SK-N-SH (cell line): ENCODE results near the gene KMT2C. TPM values are rescaled to one million over a fixed set of nuclear protein-coding genes. Genes with fewer than 3 reads are reported as not detected.
A peak's percentile ranks its signal among the peaks of the same experiment; 100 is the strongest.
"Not testable (repeated sequence)": the region's sequence is repeated elsewhere in the genome, so short reads cannot be mapped to it uniquely, and the experiment has no call there.

ENCODE experiments used
- CTCF ChIA-PET: fragments of 300-600, 350-600 bp; formaldehyde crosslinking; extraction: SDS; loops from one replicate; lab custom pipeline; 2021; lab: Yijun Ruan, JAX
- POLR2A ChIA-PET: fragments of 350-600 bp; sonication (Branson Sonifier 250); formaldehyde crosslinking; extraction: SDS; loops from one replicate; lab custom pipeline; 2020; ENCODE audit warnings: antibody characterized with exemption, inconsistent platforms; lab: Yijun Ruan, JAX
- DNase-seq: peaks from one replicate; pipeline ENCODE4 v3.0.0; 2012
- H2AFZ ChIP-seq: fragments of 200-600 bp; sonication (generic); 2 replicates; pipeline ENCODE4 v1.8.1; 2016; ENCODE audit warnings: antibody characterized with exemption, mild to moderate bottlenecking, low read depth
- H3F3A ChIP-seq: fragments of 200-600 bp; sonication (generic); replicated peaks from 2 replicates; pipeline ENCODE3; 2016; ENCODE audit warnings: antibody characterized with exemption, mild to moderate bottlenecking; ENCODE audit not compliant: insufficient read depth
- H3K27ac ChIP-seq, 2 experiments: fragments of 200-500 bp in 1 of 2; fragments of 200-600 bp in 1 of 2; sonication (Bioruptor generic) in 1 of 2; sonication (generic), shearing (Covaris generic) in 1 of 2; 2 replicates each; pipeline versions ENCODE4 v1.5.1 to v1.6.1; 2014 to 2016; ENCODE audit warnings: low read depth in 2 of 2, inconsistent platforms in 1 of 2, low read length in 1 of 2, mild to moderate bottlenecking in 1 of 2, mixed read lengths in 1 of 2
- H3K27me3 ChIP-seq: fragments of 200-600 bp; sonication (generic), shearing (Covaris generic); 2 replicates; pipeline ENCODE4 v1.6.1; 2016; ENCODE audit warnings: mixed run types; ENCODE audit not compliant: insufficient read depth
- H3K36me3 ChIP-seq, 2 experiments: fragments of 200-500 bp in 1 of 2; fragments of 200-600 bp in 1 of 2; sonication (Bioruptor generic) in 1 of 2; sonication (generic) in 1 of 2; replicated peaks in 1 of 2; 2 replicates each; pipeline versions ENCODE3 to v1.5.1; 2014 to 2016; ENCODE audit warnings: low read length in 1 of 2, mild to moderate bottlenecking in 1 of 2; ENCODE audit not compliant: insufficient read depth in 2 of 2, control insufficient read depth in 1 of 2
- H3K4me1 ChIP-seq, 2 experiments: fragments of 200-500 bp in 1 of 2; fragments of 200-600 bp in 1 of 2; sonication (Bioruptor generic) in 1 of 2; sonication (generic), shearing (Covaris generic) in 1 of 2; 2 replicates each; pipeline versions ENCODE4 v1.5.1 to v1.6.1; 2014 to 2016; ENCODE audit warnings: low read depth in 1 of 2, low read length in 1 of 2, mixed run types in 1 of 2; ENCODE audit not compliant: insufficient read depth in 2 of 2, control insufficient read depth in 1 of 2
- H3K4me2 ChIP-seq: fragments of 200-600 bp; sonication (generic), shearing (Covaris generic); 2 replicates; pipeline ENCODE4 v1.6.1; 2017; ENCODE audit warnings: mixed run types
- H3K4me3 ChIP-seq, 2 experiments: fragments of 200-500 bp in 1 of 2; fragments of 200-600 bp in 1 of 2; sonication (Bioruptor generic) in 1 of 2; sonication (generic), shearing (Covaris generic) in 1 of 2; 2 replicates each; pipeline versions ENCODE4 v1.5.1 to v1.8.1; 2014 to 2016; ENCODE audit warnings: low read depth in 2 of 2, inconsistent platforms in 1 of 2, low read length in 1 of 2, mild to moderate bottlenecking in 1 of 2, mixed read lengths in 1 of 2, moderate library complexity in 1 of 2
- H3K79me2 ChIP-seq: fragments of 200-600 bp; sonication (generic); 2 replicates; pipeline ENCODE4 v1.8.1; 2017; ENCODE audit warnings: mild to moderate bottlenecking; ENCODE audit not compliant: insufficient read depth
- H3K9ac ChIP-seq: fragments of 200-600 bp; sonication (generic); 2 replicates; pipeline ENCODE4 v1.6.1; 2017; ENCODE audit warnings: mixed run types
- H3K9me2 ChIP-seq: fragments of 200-600 bp; sonication (generic); 2 replicates; pipeline ENCODE4 v1.6.1; 2017; ENCODE audit warnings: mixed run types
- H3K9me3 ChIP-seq: fragments of 200-600 bp; sonication (generic); 2 replicates; pipeline ENCODE4 v1.6.1; 2017; ENCODE audit warnings: mixed run types, mild to moderate bottlenecking, moderate library complexity
- H4K20me1 ChIP-seq: fragments of 200-600 bp; sonication (generic); 2 replicates; pipeline ENCODE4 v1.6.1; 2017; ENCODE audit warnings: mild to moderate bottlenecking, mixed run types; ENCODE audit not compliant: insufficient read depth
- CHD2 ChIP-seq: fragments of 150-350 bp; IDR thresholded peaks from 2 replicates; pipeline ENCODE4 v1.6.1; 2018; ENCODE audit warnings: low read length; ENCODE audit not compliant: partially characterized antibody
- CTCF ChIP-seq: fragments of 200-600 bp; sonication (generic); IDR thresholded peaks from 2 replicates; pipeline ENCODE4 v1.6.1; 2017; ENCODE audit warnings: antibody characterized with exemption, mild to moderate bottlenecking, moderate library complexity
- ELF1 ChIP-seq: IDR thresholded peaks from 2 replicates; pipeline ENCODE4 v1.4.0; 2012
- GABPA ChIP-seq: IDR thresholded peaks from 2 replicates; pipeline ENCODE4 v1.4.0; 2012; ENCODE audit warnings: low read depth, mild to moderate bottlenecking
- GATA2 ChIP-seq: sonication (generic); formaldehyde crosslinking; IDR thresholded peaks from 2 replicates; pipeline ENCODE4 v1.5.0; 2020; ENCODE audit warnings: mild to moderate bottlenecking, missing genetic modification reagents
- MAX ChIP-seq: IDR thresholded peaks from 2 replicates; pipeline ENCODE4 v1.4.0; 2012; ENCODE audit warnings: low read depth
- MXI1 ChIP-seq: IDR thresholded peaks from 2 replicates; pipeline ENCODE4 v1.6.1; 2012; ENCODE audit warnings: mild to moderate bottlenecking, low read depth, low read length, improper control_type of control experiment
- POLR2AphosphoS5 ChIP-seq: IDR thresholded peaks from 2 replicates; pipeline ENCODE4 v1.6.1; 2012; ENCODE audit warnings: low read depth, low read length
- RAD21 ChIP-seq: IDR thresholded peaks from 2 replicates; pipeline ENCODE4 v1.6.1; 2012; ENCODE audit warnings: mild to moderate bottlenecking, low read length
- REST ChIP-seq: IDR thresholded peaks from 2 replicates; pipeline ENCODE4 v1.6.1; 2012; ENCODE audit warnings: mild to moderate bottlenecking, low read depth, low read length, moderate library complexity
- SIN3A ChIP-seq: IDR thresholded peaks from 2 replicates; pipeline ENCODE4 v1.6.1; 2012; ENCODE audit warnings: low read depth, mild to moderate bottlenecking, low read length, moderate library complexity, borderline replicate concordance
- TEAD4 ChIP-seq: IDR thresholded peaks from 2 replicates; pipeline ENCODE4 v1.4.0; 2012; ENCODE audit warnings: mild to moderate bottlenecking, borderline replicate concordance; ENCODE audit not compliant: insufficient read depth
- WGBS: methylation state at CpG from one replicate; pipeline ENCODE4 v1.1.6; 2017; ENCODE audit warnings: low lambda C conversion rate; 5-methylcytosine and 5-hydroxymethylcytosine counted together
- polyA plus RNA-seq, 3 experiments: library from polyadenylated mRNA; depleted of rRNA; stranded (reverse); fragments of >200 nt; gene quantifications; 2 replicates each; pipeline ENCODE4 v1.2.3, GENCODE V29; 2012

The KMT2C gene
- polyA plus RNA-seq, 1 of the 3 experiments (the other 2 are of a cell fraction): 8.0 TPM

GRCh38 chr7:152411389-152411788, 24.4 kb downstream of the KMT2C start:
- peak; percentile 44 for DNase-seq
- peaks cover 0 to 3% of the 10 kb centered on the region in 2 experiments; a peak in 2 of 4 replicates for H3K4me1 ChIP-seq
- no peaks in the 10 kb centered on the region for H3K9me3 ChIP-seq
- peaks cover 97% of the 10 kb centered on the region for H3K79me2 ChIP-seq
- no peaks in the 10 kb centered on the region for H3K9me2 ChIP-seq
- no peak overlapping the region for H3K4me3 ChIP-seq
- 37% methylated on average over 5 of the region's 5 CpGs for WGBS
- no peak overlapping the region for H2AFZ ChIP-seq
- H3K4me2 ChIP-seq: no peak overlapping the region
- H3K9ac ChIP-seq: no peak overlapping the region
- H3K36me3 ChIP-seq: peaks cover 0 to 3% of the 10 kb centered on the region in 2 experiments
- no peak for TF ChIP-seq SIN3A
- no peak for TF ChIP-seq CHD2
- TF ChIP-seq MXI1: no peak
- no peak for TF ChIP-seq REST
- no peak for TF ChIP-seq GABPA
- no peak for TF ChIP-seq MAX
- peak; percentile 13; the same call in 1 of the 2 replicates for TF ChIP-seq RAD21
- peak; percentile 32; the same call in 1 of the 2 replicates for TF ChIP-seq GATA2
- no peak for TF ChIP-seq TEAD4
- TF ChIP-seq POLR2AphosphoS5: no peak
- no peak for TF ChIP-seq ELF1
- ChIA-PET CTCF (no interaction called here), POLR2A (no interaction called here)
- H3K27me3 ChIP-seq: no peaks in the 10 kb centered on the region
- H3F3A ChIP-seq: peaks cover 5% of the 10 kb centered on the region
- peaks cover 92% of the 10 kb centered on the region for H4K20me1 ChIP-seq
- no peak overlapping the region; a peak in 1 of 4 replicates for H3K27ac ChIP-seq

- no peak overlapping the region for H2AFZ ChIP-seq
- H3K9ac ChIP-seq: no peak overlapping the region
- no peaks in the 10 kb centered on the region for H3K9me2 ChIP-seq
- no peak overlapping the region for H3K4me2 ChIP-seq
- WGBS: 29% methylated on average over 3 of the region's 3 CpGs
- TF ChIP-seq CTCF: no peak
- H3K4me3 ChIP-seq: no peak overlapping the region
- CTCF ChIA-PET: interaction anchor here (1.2 to 1.3 kb wide), 2 partner anchors 12 to 301 kb away, joined by 4 to 5 read pairs; no protein-coding TSS in a partner anchor
- H3K9me3 ChIP-seq: no peaks in the 10 kb centered on the region
- H4K20me1 ChIP-seq: peaks cover 85% of the 10 kb centered on the region
- H3K27ac ChIP-seq: no peak overlapping the region
- H3F3A ChIP-seq: peaks cover 8% of the 10 kb centered on the region
- H3K27me3 ChIP-seq: no peaks in the 10 kb centered on the region
- H3K36me3 ChIP-seq: peaks cover 0 to 3% of the 10 kb centered on the region in 2 experiments
- peaks cover 0 to 3% of the 10 kb centered on the region in 2 experiments; a peak in 1 of 4 replicates for H3K4me1 ChIP-seq
- H3K79me2 ChIP-seq: peaks cover 93% of the 10 kb centered on the region
- DNase-seq: no peak
- POLR2A ChIA-PET: no interaction called here
These were observed 29.3 kb downstream of the KMT2C start for GRCh38 chr7:152406491-152406890.

GRCh38 chr7:152406030-152406429, 29.8 kb downstream of the KMT2C start:
- POLR2A ChIA-PET: not testable (repeated sequence)
- CTCF ChIA-PET: interaction anchor here (1.2 to 1.3 kb wide), 3 partner anchors 9 to 301 kb away, joined by 3 to 5 read pairs (median 4); no protein-coding TSS in a partner anchor
- 33% methylated on average over 2 of the region's 2 CpGs for WGBS

More at GRCh38 chr7:152406030-152406429, 29.8 kb downstream of the KMT2C start:
- not testable (repeated sequence) for H2AFZ ChIP-seq, H3K4me1 ChIP-seq, H3F3A ChIP-seq, H3K4me2 ChIP-seq, H3K9me3 ChIP-seq, H3K27ac ChIP-seq, H3K9ac ChIP-seq, DNase-seq, H3K27me3 ChIP-seq, H3K36me3 ChIP-seq, H3K9me2 ChIP-seq, H3K4me3 ChIP-seq
- peaks cover 93% of the 10 kb centered on the region for H3K79me2 ChIP-seq
- peaks cover 85% of the 10 kb centered on the region for H4K20me1 ChIP-seq
